ENCODE results near the gene SPAG16.
A peak's percentile ranks its signal among the peaks of the same experiment; 100 is the strongest.
"Not testable (repeated sequence)": the region's sequence is repeated elsewhere in the genome, so short reads cannot be mapped to it uniquely, and the experiment has no call there.

SPAG16 gene

DNA sequence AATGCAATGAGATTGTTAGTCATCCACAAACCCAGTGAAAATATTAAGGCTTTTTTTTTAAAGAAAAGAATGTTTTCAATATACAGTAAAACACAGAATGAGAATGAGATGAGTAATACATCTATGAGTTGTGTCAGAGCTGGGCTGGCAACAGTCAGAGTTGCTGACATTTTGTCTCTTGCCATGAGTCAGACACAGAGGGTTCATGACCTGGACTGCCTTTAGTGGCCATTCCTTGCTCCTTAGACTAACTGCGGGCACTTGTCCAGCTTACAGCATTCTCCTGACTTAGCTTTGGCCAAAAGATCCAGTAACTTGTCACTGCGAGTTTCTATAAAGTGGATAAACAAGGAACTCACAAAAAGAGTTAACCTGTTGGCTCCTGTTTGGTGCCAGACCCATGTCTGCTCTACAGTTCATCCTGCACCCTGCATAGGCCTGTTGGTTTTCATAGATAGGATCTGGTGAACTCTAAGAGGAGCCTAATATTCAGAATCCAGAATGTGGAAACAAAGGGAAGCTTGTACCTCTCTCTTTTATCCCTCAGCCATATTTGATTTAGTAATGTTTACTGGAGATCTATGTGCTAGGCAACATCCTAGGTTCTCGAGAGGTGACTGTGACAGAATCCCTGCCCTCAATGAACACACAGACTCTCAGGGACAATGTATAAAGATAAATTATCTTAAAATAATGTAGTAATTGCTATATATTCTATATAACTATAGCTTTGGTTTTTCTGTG is 735.1 kb downstream of the SPAG16 start:
- DNase-seq = no peak

GRCh38 chr2:214019973-214020345 is 735.7 kb downstream of the SPAG16 start:
- peak in 1 of 2 experiments; percentile 0 for DNase-seq

GRCh38 chr2:214029190-214029589 is 744.9 kb downstream of the SPAG16 start:
- DNase-seq = no peak

- DNase-seq = no peak
Observed at GRCh38 chr2:214031566-214031965, 747.3 kb downstream of the SPAG16 start.

DNA sequence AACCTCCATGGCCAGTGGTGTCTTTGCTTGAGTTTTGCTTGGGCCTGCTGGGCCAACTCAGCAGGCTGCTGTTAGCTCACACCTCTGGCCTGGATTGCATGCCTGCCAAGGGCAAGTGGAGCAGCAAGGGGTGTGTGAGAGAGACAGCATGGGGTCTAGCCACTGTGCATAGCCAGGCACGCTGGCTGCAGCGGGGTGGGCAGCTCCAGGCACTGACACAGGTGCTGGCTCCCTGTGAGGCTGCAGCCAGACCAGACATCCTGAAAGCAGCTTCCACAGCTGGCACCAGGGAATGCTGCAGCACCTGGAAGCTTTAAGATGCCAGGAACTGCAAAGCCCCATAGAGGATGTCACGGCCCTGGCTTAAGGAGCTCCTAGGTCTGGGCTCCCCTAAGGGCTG is 750.2 kb downstream of the SPAG16 start:
- DNase-seq = no peak

DNA sequence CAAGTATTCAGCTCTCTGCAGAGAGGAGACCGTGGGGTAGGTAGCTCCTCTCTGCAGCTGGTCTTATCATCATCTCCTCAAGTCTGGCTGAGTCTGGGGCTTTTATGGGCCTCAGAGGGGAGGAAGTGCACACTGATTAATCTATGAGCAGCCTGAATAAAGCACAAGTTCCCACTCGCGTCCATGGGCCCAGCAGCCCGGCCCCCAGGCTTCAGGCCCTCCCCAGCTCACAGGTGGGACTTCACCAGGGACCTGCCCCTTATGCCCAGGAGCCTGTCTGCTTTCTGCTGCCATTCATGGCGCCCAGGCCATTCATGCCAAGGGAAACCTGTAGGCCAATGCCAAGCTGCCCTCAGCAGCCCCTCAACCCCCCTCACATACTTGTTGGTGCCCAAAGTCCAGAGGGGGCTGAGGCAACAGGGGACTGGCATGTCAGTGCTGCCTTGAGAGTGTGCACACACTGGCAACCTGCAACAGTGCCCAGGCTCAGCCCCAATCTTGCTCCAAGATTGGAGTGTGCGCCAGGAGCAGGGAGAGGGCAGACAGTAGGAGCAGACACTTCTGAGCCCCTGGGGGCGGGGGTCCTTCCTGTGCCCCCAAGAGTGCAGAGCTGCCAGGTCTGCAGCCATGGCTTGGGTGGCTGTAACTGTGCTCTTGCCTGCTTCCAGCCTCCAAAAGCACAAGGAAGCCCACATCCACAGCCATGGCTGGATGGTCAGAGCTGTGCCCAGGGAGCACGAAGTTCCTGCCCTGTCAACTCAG is 751.0 kb downstream of the SPAG16 start:
- no peak for DNase-seq

- no peak for DNase-seq
Observed at GRCh38 chr2:214035921-214036320, 751.7 kb downstream of the SPAG16 start.

DNA sequence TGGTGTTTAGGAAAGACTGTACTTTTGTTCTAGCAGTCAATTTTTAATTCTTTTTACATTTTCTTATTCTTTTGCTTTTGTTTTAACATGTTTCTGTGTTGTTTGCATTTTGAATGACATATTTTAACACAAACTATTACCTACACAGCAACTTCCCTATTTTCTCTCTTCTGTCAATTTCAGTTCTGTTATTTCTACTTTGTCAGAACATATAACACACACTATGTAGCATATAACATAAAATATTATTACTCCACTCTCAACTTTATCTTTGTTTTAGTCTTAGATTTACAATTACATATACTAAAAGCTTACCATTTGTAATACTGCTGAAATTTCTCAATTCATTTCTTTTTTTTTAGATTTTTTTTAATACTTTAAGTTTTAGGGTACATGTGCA is 753.9 kb downstream of the SPAG16 start:
- DNase-seq = no peak

DNA sequence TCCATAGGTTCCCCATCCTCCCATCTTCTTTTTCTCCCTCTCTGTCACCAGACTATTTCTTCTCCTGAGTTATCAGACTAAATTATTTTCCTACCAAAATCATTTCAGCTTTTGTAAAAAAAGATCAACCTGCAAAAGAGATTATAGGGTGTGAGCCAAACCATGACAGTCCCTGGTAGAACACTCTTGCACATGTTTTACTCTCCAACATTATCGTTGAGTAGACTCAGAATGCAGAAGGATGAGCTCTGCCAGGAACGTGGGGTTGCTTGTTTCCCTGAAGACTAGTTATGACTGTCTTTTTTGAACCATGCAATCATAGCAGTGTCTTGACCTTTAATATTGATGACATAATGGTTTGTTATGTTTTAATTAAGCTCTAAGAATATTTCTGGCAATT is 766.5 kb downstream of the SPAG16 start:
- no peak for DNase-seq

GRCh38 chr2:214051585-214051984 is 767.3 kb downstream of the SPAG16 start:
- DNase-seq = no peak

DNA sequence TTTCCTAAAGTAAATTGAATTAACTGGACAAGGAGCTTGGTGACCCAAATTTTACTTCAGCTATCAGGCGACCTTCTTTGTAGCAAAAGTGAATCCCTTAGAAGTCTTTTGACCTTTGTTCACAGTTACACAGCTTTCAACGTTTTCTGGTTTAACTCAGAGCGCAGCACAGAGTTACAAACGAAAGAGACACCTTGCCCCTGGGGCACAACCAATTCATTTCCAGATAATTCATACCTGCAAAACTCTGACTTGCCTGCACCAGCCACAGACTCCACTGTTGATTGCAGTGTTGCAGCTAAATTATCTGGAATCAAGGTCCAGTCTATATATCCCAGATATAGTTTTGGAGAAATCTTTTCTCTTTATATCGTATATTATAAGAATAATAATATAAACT is 768.0 kb downstream of the SPAG16 start:
- DNase-seq = no peak

DNA sequence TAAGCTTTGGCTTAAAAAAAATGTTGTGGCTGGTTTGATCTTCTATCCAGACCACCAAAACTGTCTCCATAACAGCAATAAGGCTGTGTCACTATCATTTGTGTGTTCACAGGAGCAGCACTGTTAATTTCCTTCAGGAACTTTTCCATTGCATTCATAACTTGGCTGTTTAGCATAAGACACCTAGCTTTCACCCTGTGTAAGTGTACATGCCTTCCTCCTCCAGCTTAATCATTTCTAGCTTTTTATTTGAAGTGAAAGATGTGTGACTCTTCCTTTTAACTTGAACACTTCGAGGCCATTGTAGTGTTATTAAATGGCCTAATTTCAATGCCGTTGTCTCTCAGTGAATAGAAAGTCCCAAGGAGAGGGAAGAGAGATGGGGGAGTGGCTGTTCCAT is 773.7 kb downstream of the SPAG16 start:
- DNase-seq = no peak

GRCh38 chr2:214062279-214062678 is 778.0 kb downstream of the SPAG16 start:
- not testable (repeated sequence) for DNase-seq

GRCh38 chr2:214064471-214064870 is 780.2 kb downstream of the SPAG16 start:
- DNase-seq = no peak

GRCh38 chr2:214066862-214067261 is 782.6 kb downstream of the SPAG16 start:
- DNase-seq = no peak

DNA sequence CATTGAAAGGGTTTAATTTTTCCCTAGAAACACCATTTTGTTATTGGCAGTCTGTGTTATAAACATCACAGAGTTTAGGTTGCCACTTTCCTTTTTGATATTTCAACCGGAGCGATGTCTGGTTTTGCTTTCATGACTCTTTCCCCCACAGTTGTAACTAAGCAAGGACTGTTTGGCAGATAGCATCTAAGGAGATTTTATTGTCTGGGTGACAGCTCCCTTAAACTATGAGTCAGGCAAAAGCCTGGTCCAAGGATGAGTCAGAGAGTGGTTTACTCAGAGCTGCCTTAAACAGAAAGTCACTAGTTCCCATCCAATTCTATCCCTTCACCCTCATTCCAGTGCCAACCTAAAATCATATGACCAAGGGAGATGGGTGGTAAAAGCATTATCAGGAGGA is 785.0 kb downstream of the SPAG16 start:
- DNase-seq = no peak

DNA sequence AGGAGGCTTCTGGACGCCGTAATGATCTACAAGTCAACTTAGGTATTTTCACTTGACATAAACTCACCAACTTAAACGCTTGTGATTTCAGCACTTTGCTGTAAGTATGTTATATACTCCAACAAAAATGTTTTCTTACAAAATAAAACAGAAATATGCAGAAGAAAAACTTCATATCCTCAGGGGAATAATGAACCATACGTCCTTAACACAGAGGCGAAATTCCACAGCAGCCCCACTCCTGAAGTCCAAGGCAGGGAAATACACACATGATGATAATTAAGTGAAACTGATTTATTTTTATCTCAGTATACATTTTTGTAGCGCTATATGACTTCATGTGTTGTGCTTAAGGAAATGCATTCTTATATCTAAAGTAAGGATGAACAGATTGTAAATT is 791.2 kb downstream of the SPAG16 start:
- DNase-seq = no peak

- no peak for DNase-seq
Observed at GRCh38 chr2:214076527-214076926, 792.3 kb downstream of the SPAG16 start.

DNA sequence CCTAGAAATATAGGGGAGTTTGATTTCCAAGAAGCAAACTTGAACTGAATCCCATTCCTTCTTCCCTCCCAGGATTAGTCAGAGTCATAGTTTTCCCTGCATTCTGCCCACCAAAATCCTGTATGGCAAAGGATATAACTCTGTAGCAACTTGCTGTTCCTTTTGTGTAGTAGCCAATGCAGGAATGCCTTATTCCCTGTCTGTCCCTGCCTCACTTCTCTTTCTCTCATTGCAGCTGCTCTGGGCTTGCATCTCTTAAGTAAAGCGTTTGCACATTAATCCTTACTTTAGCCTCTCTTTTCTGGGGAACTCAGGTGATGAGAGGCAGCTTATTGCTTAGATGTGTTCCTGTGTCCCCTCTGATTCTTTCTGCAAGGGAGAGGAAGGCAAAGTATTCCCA is 793.5 kb downstream of the SPAG16 start:
- DNase-seq = no peak

DNA sequence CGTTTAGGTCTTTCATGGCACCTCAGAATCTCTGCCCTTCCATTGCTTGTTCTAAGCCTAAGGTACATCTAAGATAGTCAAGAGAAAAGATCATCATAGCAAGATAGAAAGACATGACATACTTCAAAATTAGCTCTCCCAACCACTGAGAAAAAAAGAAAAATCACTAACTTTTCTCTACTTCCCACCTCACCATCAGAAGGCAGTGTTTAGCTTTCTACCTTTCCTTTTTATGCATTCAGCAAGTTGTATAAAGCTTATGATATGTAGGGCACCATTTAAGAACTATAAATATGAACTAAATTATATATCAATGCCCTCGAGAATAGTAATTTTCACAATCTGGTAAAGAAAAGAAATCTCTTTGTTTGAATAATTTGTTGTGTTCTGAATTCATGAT is 794.8 kb downstream of the SPAG16 start:
- DNase-seq = no peak

DNA sequence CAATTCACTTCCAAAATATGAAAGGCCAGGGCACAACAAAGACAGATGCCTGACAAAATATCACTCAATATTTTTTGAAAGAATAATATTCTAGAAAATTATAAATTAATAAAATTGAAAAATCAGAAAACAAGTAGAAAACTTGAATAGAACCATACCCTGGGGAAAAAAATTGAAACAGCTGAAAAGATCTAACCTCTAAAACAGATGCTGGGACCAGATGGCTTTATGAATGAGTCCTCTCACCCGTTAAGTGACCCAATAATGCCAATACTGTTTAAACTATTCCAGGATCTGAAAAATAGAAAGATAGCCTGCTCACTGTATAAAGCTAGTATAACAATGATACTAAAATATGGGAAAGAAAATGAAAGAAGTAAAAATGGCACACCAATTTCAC is 804.3 kb downstream of the SPAG16 start:
- no peak for DNase-seq

GRCh38 chr2:214096208-214096715 is 812.0 kb downstream of the SPAG16 start:
- no peak for DNase-seq

GRCh38 chr2:214098811-214099210 is 814.5 kb downstream of the SPAG16 start:
- DNase-seq = no peak

- DNase-seq = no peak
Observed at GRCh38 chr2:214100488-214100887, 816.2 kb downstream of the SPAG16 start.

Data from AML-193 (cell line).